ENCODE data around the gene FTH1. TPM values are rescaled to one million over a fixed set of nuclear protein-coding genes. Genes with fewer than 3 reads are reported as not detected.

FTH1 gene
- total and polyA plus RNA-seq, 4 donors: 592 to 4,630 (median 2,175) TPM

DNA sequence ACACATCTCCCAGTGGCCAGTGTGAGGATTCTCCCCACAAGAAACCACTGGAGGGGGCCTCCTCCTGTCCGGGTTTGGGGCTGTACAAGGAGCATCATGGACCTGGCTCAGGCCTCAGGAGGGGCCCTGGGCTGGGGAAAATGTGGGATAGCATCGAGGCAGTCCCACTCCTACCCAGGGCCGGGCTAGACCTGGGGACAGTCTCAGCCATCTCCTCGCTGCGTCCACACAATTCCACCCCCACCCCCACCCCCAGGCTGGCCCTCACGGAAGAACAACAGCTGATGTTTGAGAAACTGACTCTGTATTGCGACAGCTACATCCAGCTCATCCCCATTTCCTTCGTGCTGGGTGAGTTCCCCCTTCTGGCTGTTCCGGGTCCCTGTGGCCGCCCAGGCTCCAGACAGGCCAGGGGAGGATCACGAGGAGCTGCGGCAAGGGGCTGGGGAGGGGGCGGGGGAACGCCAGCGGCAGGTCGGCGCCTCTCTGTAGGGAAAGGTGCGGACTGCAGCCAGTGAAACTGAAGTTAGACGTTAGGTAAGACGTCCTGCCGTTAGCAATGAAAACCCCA is 12.5 kb downstream of the FTH1 start:
- DNase-seq (ENCODE audit: low spot score): no peak
- no peaks in the 10 kb centered on the region for H3K36me3 ChIP-seq (ENCODE audit: control insufficient read depth in 4 of 4, insufficient read depth in 3 of 4, low read depth in 1 of 4, low read length in 3 of 4)
- no peaks in the 10 kb centered on the region for H3K9me3 ChIP-seq (ENCODE audit: control insufficient read depth in 4 of 4, low read length in 3 of 4)
- TF ChIP-seq, protein P1, sequence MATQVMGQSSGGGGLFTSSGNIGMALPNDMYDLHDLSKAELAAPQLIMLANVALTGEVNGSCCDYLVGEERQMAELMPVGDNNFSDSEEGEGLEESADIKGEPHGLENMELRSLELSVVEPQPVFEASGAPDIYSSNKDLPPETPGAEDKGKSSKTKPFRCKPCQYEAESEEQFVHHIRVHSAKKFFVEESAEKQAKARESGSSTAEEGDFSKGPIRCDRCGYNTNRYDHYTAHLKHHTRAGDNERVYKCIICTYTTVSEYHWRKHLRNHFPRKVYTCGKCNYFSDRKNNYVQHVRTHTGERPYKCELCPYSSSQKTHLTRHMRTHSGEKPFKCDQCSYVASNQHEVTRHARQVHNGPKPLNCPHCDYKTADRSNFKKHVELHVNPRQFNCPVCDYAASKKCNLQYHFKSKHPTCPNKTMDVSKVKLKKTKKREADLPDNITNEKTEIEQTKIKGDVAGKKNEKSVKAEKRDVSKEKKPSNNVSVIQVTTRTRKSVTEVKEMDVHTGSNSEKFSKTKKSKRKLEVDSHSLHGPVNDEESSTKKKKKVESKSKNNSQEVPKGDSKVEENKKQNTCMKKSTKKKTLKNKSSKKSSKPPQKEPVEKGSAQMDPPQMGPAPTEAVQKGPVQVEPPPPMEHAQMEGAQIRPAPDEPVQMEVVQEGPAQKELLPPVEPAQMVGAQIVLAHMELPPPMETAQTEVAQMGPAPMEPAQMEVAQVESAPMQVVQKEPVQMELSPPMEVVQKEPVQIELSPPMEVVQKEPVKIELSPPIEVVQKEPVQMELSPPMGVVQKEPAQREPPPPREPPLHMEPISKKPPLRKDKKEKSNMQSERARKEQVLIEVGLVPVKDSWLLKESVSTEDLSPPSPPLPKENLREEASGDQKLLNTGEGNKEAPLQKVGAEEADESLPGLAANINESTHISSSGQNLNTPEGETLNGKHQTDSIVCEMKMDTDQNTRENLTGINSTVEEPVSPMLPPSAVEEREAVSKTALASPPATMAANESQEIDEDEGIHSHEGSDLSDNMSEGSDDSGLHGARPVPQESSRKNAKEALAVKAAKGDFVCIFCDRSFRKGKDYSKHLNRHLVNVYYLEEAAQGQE (IDR thresholded peaks at IDR 0.05): no peak
- TF ChIP-seq, protein P2, sequence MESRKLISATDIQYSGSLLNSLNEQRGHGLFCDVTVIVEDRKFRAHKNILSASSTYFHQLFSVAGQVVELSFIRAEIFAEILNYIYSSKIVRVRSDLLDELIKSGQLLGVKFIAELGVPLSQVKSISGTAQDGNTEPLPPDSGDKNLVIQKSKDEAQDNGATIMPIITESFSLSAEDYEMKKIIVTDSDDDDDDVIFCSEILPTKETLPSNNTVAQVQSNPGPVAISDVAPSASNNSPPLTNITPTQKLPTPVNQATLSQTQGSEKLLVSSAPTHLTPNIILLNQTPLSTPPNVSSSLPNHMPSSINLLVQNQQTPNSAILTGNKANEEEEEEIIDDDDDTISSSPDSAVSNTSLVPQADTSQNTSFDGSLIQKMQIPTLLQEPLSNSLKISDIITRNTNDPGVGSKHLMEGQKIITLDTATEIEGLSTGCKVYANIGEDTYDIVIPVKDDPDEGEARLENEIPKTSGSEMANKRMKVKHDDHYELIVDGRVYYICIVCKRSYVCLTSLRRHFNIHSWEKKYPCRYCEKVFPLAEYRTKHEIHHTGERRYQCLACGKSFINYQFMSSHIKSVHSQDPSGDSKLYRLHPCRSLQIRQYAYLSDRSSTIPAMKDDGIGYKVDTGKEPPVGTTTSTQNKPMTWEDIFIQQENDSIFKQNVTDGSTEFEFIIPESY (IDR thresholded peaks at IDR 0.05): no peak
- TF ChIP-seq RAD21 (IDR thresholded peaks at IDR 0.05): peak in 1 of 2 donors; percentile 47
- TF ChIP-seq, protein P3, sequence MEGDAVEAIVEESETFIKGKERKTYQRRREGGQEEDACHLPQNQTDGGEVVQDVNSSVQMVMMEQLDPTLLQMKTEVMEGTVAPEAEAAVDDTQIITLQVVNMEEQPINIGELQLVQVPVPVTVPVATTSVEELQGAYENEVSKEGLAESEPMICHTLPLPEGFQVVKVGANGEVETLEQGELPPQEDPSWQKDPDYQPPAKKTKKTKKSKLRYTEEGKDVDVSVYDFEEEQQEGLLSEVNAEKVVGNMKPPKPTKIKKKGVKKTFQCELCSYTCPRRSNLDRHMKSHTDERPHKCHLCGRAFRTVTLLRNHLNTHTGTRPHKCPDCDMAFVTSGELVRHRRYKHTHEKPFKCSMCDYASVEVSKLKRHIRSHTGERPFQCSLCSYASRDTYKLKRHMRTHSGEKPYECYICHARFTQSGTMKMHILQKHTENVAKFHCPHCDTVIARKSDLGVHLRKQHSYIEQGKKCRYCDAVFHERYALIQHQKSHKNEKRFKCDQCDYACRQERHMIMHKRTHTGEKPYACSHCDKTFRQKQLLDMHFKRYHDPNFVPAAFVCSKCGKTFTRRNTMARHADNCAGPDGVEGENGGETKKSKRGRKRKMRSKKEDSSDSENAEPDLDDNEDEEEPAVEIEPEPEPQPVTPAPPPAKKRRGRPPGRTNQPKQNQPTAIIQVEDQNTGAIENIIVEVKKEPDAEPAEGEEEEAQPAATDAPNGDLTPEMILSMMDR (IDR thresholded peaks at IDR 0.05; ENCODE audit: low read depth, low read length, missing input control): peak; percentile 1
- H3K4me3 ChIP-seq (ENCODE audit: low read depth in 1 of 3, low read length in 3 of 3): peak overlapping the region in 1 of 3 donors; percentile 30
- H3K9ac ChIP-seq (ENCODE audit: low read depth in 1 of 2, low read length in 2 of 2): no peak overlapping the region
- peaks cover 0 to 7% (median 6%) of the 10 kb centered on the region in 4 donors for H3K4me1 ChIP-seq (ENCODE audit: control insufficient read depth in 4 of 4, insufficient read depth in 4 of 4, low read length in 3 of 4)
- 14% methylated on average over 21 of the region's 21 CpGs for WGBS
- H3K27ac ChIP-seq (ENCODE audit: low read depth in 1 of 2, low read length in 2 of 2): peak overlapping the region; percentile 33 to 49
- no peaks in the 10 kb centered on the region for H3K27me3 ChIP-seq (ENCODE audit: control insufficient read depth in 4 of 4, insufficient read depth in 4 of 4, low read length in 3 of 4)

DNA sequence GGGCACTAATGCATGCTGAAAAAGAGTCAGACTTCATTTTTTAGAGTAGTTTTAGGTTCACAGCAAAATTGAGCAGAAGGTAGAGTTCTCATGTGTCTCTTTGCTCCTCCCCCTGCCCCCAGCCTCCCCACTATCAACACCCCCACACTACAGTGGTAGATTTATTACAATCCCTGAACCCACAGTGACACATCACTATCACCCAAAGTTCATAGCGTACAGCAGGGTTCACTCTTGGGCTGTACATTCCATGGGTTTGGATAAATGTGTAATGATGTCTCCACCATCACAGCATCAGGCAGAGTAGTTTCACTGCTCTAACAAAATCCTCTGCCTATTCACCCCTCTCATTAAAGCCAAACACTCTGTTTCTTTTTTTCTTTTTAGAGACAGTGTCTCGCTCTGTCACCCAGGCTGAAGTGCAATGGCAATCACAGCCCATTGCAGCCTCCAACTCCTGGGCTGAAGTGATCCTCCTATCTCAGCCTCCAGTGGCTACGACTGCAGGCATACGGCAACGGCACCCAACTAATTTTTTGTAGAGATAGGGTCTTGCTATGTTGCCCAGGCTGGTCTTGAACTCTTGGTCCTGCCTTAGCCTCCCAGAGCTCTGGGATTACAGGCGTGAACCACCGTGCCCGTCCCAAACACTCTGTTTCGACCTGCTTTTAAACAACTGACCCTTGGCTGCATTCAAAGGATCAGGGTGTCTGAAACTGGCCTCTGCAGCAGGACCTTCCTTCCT is 13.2 kb downstream of the FTH1 start:
- Histone ChIP-seq H3K27me3 (ENCODE audit: control insufficient read depth in 4 of 4, insufficient read depth in 4 of 4, low read length in 3 of 4) (no peaks in the 10 kb centered on the region), H3K36me3 (ENCODE audit: control insufficient read depth in 4 of 4, insufficient read depth in 3 of 4, low read depth in 1 of 4, low read length in 3 of 4) (no peaks in the 10 kb centered on the region), H3K9ac (ENCODE audit: low read depth in 1 of 2, low read length in 2 of 2) (no peak overlapping the region), H3K4me3 (ENCODE audit: low read depth in 1 of 3, low read length in 3 of 3) (no peak overlapping the region), H3K27ac (ENCODE audit: low read depth in 1 of 2, low read length in 2 of 2) (no peak overlapping the region), H3K4me1 (ENCODE audit: control insufficient read depth in 4 of 4, insufficient read depth in 4 of 4, low read length in 3 of 4) (peaks cover 0 to 7% (median 6%) of the 10 kb centered on the region in 4 donors), H3K9me3 (ENCODE audit: control insufficient read depth in 4 of 4, low read length in 3 of 4) (no peaks in the 10 kb centered on the region)
- 96% methylated on average over 9 of the region's 9 CpGs for WGBS
- no peak for DNase-seq (ENCODE audit: low spot score)
- TF ChIP-seq RXRA (IDR thresholded peaks at IDR 0.05) (no peak), HNF4G (IDR thresholded peaks at IDR 0.05) (no peak), TAF1 (conservative IDR thresholded peaks at IDR 0.05) (no peak), GABPA (IDR thresholded peaks at IDR 0.05 in 1 of 2, conservative IDR thresholded peaks at IDR 0.05 in 1 of 2) (no peak), SP1 (IDR thresholded peaks at IDR 0.05) (no peak), FOXA2 (IDR thresholded peaks at IDR 0.05) (no peak), NR2F2 (IDR thresholded peaks at IDR 0.05) (no peak), HNF4A (conservative IDR thresholded peaks at IDR 0.05) (no peak), EGR1 (IDR thresholded peaks at IDR 0.05; ENCODE audit: low read depth in 2 of 2) (no peak), RAD21 (IDR thresholded peaks at IDR 0.05) (no peak), JUND (IDR thresholded peaks at IDR 0.05) (no peak), FOXA1 (IDR thresholded peaks at IDR 0.05) (no peak)
- TF ChIP-seq, protein P4, sequence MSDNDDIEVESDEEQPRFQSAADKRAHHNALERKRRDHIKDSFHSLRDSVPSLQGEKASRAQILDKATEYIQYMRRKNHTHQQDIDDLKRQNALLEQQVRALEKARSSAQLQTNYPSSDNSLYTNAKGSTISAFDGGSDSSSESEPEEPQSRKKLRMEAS (IDR thresholded peaks at IDR 0.05): no peak
- TF ChIP-seq, protein P3 (IDR thresholded peaks at IDR 0.05; ENCODE audit: low read depth, low read length, missing input control): no peak
- TF ChIP-seq, protein P2 (IDR thresholded peaks at IDR 0.05): no peak
- TF ChIP-seq, protein P5, sequence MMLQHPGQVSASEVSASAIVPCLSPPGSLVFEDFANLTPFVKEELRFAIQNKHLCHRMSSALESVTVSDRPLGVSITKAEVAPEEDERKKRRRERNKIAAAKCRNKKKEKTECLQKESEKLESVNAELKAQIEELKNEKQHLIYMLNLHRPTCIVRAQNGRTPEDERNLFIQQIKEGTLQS (IDR thresholded peaks at IDR 0.05): no peak
